Epithelial cell of prostate (primary cell): ENCODE data around the gene TMEM117.
"Not testable (repeated sequence)": the region's sequence is repeated elsewhere in the genome, so short reads cannot be mapped to it uniquely, and the experiment has no call there.

Experiments
- DNase-seq: peaks from one replicate; pipeline ENCODE4 v3.0.0-alpha.2; 2011; ENCODE audit warnings: low read depth, low spot score
- H3K27ac ChIP-seq: fragments of 450-650 bp; 2 replicates; pipeline ENCODE4 v1.5.1; 2017; ENCODE audit warnings: mild to moderate bottlenecking

The TMEM117 gene

DNA sequence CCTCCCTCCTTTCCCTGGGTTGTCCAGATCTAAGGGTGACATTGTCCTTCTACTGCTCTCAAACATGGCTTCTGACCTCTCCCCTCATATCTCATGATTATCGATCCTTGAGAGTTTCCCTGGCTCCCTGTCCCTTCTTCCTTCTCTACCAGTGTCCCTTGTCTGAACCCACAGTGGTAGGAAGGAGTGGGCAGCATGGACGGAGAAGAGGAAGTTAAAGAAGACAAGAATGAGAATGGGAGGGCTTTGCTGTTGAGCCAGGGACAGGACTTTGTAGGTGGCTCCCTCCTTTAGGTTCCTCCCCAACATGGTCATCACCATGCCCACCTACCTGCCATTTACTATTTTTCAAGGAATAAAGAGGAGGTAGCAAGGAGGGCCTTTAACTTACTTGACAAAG is 166.7 kb downstream of the TMEM117 start:
- no peak overlapping the region for H3K27ac ChIP-seq
- no peak for DNase-seq

DNA sequence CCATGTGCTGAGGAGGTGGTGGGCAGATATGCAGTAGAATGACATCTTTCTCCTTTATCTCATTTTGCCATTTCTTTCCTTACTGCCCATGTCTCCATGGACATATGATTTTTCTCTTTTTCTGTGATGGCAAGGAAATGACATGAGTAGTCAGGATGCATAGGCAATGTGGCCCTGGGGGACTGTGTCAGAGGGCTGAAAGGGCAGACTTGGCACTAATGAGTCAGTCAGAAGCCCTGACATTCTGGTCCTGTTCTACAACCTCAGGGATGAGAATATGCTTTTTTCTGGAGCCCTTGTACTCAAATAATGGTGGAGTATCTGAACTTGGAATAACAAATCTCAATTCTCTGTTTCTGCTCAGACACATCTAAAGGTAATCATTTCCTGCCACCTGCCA is 167.8 kb downstream of the TMEM117 start:
- no peak overlapping the region for H3K27ac ChIP-seq
- DNase-seq: no peak

DNA sequence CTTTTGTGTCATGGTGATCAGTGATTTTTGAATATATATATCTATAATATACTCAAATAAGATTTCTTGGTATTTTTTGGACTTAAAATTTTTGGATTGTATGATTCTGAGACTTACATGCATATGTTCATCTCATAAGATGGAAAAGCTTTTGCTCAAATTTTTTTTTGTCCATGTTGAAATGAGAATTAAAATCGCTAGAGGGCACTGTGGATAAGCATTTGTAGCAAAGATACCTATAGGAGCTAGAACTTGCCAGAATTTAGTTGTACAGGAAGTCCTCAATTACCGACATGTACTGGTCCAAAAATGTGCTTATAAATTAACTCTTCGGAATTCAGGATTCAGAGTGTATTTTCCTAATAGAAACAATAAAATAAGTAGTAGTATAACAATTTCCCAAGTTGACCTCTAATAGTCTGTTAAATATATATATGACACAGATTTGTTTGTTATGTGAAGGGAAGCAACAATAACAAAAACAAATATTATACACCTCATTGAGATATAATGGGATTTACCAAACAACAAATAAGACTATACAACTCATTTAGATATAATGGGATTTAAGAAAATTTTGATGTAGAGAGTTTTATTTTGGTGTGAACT is 179.6 kb downstream of the TMEM117 start:
- DNase-seq: no peak
- no peak overlapping the region for H3K27ac ChIP-seq

DNA sequence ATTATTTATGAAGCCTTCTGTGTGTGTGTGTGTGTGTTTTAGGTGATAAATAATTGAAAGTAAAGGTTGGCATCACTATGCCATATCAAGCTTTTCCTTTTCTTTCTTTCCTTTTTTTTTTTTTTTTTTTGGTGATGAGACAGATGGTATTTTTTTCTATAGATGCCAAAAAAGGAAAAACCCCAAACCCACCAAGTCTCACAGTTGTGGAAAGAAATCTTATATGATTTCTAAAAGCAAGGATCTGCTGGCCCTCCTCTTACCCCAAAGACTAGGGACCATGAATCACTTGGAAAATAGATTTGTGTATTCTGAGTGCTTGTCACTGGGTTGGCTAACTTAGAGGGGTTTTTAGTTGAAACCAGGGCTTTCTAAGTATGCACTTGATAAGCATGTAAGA is 181.3 kb downstream of the TMEM117 start:
- H3K27ac ChIP-seq: no peak overlapping the region
- DNase-seq: no peak

DNA sequence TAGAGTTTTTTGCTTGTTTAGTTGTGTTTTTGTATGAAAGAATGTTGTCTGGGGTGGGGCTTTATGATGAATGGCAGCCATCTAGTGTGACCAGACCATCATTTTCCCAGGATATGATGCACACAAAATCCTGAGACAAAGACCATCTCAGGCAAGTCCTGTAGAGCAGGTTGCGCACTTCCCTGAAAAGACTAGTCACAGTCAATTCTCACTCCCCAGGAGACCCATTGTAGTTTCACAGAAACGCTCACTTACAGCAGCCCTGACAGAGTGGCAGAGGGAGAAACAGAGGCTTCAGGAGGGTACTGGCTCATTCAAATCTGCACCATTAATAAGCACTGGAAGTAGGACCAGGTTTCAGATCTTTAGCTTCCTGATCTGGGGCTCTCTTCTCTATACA is 183.2 kb downstream of the TMEM117 start:
- H3K27ac ChIP-seq: no peak overlapping the region
- no peak for DNase-seq

DNA sequence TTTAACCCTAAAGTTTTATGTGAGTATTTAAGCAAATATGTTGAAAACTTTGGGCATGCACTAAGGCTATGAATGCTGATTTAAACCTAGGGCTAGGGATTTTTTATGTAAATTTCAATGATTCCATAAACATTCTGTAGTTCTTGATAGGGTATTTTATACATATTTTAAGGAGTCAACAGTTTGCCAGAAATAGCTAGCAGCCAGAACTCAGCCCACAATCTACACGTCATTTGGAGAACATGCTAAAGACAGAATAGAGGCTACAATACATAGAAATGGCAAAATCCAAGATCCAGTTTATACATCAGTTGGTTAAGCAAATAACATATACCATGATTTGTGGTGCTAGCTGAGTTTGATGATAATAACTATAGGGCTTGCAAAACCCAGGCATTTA is 184.7 kb downstream of the TMEM117 start:
- no peak for DNase-seq

DNA sequence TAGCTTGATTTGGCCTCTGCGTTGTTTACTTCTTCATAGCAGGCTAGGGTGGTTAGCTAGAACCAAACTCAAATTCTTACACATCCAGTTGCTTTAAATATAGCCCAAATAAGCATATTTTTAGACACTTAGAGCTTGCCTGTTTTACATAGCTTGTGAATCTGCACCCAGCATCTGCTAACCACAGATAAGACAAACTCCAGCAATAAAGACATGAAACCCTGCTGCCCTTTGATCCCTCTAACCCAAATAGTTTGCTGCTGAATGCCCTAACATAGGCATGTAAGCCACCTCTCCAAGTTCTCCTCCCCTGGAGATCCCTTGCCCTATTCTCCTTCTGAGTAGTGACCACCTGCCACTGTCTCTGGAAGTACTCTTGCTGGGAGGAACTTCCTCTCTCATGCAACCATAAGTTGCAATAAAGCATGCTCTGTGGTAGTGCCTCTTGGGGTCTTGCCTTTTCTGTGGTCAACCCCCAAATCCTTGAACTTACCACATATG is 185.6 kb downstream of the TMEM117 start:
- DNase-seq: no peak
- H3K27ac ChIP-seq: no peak overlapping the region

More for the DNA sequence above, 184.7 kb downstream of the TMEM117 start:
- no peak overlapping the region for H3K27ac ChIP-seq

DNA sequence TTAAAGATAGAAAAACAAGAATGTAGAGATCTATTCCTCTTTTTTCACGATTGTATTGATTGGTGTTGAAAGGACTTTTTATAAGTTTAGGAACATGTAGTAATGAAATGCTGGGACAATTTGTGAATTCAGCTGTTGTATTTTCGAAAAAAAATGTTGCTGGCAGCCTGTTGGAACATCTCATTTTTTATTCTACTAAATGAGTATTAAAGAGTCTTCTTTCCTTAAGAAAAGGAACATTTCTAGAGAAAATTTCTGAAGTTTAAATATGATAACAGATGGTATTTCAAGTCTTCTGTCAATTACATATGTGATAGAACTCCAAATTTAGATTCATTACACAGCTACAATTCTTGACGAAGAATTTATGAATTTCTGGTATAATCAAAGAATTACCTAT is 189.6 kb downstream of the TMEM117 start:
- H3K27ac ChIP-seq: no peak overlapping the region
- DNase-seq: no peak

DNA sequence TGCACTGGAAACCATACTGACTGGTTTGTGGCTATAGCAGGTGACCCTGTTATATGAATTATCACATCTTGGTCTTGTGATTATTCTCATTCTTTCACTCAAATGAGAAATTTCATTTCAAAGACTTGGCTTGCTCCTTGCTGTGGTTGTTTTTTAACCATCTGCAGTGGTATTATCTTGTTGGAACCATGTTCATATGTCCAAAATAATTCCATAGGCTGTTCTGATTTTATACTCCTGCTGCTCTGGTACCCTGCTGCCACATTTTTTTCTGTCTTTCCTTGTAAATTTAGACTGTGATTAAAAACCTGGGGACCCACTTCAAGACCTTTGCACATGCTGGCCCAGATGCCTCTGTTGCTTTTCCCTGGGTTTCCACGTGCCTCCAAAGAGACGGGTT is 190.2 kb downstream of the TMEM117 start:
- no peak for DNase-seq
- H3K27ac ChIP-seq: no peak overlapping the region

DNA sequence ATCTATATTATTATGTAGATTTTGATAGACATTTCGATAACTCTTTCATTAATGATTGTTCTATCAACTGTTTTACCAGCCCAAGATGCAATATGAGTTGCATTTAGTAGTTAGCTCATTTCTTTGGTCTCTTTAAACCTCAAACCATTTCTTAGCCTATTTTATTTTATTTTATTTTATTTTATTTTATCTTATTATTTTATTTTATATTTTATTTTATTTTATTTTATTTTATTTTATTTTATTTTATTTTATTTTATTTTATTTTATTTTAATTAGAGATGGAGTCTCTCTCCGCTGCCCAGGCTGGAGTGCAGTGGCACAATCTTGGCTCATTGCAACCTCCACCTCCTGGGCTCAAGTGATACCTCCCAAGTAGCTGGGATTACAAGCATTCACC is 191.0 kb downstream of the TMEM117 start:
- H3K27ac ChIP-seq, DNase-seq: not testable (repeated sequence)

DNA sequence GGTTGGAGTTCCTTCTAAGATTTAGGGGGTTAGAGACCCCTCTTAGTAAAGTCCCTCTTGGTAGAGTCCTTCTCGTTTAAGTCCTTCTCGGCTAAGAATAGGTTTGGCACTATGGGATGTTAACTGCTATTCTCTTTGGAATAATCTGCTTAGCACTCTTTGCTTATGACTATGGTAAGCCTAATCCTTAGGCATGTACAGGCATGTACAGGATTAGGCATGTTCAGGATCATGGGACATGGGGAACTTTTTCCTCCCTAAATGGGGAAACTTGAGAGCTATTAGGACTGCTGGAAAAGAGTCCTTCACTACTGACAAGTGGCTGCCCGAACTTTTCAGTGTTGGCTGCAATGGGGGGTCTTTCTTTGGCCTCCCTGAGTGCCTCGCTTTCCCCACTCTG is 193.3 kb downstream of the TMEM117 start:
- no peak for DNase-seq

DNA sequence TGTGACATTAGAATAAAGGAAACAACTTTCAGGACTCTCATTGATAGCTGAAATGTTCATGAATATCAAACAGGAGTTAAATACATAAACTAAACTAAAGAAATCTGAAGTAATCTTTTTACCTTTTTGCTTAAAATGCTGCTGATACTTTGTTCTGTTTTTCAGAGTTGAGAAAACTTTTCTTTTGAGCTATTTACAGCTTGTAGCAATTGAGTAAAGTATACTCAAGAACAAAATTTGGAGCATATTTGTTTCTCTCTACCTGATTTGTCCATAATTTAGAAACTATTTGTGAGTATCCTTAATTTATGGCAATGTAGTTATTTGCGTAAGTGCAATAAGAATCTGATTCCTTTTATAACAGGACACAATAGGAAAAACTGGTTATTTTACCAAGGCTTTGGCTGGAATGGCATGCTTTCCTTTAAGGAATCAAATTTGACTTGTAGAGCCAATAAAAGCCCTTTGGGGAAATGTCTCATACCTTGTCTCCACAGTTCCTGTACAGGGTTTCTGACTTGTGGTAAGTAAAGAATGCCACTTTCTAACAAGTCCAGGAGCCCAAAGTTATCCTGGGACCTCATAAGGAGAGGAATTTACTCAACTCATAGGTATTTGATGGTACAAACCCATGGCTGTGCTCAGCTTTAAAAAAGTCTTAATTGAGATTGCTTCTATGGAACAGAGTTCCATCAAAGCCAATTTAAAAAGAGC is 195.7 kb downstream of the TMEM117 start:
- H3K27ac ChIP-seq: no peak overlapping the region
- no peak for DNase-seq

More for the DNA sequence above, 193.3 kb downstream of the TMEM117 start:
- no peak overlapping the region for H3K27ac ChIP-seq

DNA sequence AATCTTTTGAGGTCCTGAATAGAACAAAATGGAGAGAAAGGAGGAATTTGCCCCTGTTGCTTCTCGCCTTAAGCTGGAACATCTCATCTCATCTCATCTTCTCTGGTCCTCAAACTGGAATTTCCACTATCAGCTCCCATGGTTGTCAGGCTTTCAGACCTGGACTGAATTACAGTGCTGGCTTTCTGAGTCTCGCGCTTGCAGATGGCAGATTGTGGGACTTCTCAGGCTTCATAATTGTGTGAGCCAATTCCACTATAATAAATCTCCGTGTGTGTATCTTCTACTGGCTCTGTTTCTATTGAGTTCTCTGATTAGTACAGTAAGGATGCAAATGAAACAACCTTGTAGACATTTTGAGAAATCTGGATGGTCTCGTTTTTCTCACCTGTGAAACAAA is 199.0 kb downstream of the TMEM117 start:
- DNase-seq: no peak
- H3K27ac ChIP-seq: no peak overlapping the region

DNA sequence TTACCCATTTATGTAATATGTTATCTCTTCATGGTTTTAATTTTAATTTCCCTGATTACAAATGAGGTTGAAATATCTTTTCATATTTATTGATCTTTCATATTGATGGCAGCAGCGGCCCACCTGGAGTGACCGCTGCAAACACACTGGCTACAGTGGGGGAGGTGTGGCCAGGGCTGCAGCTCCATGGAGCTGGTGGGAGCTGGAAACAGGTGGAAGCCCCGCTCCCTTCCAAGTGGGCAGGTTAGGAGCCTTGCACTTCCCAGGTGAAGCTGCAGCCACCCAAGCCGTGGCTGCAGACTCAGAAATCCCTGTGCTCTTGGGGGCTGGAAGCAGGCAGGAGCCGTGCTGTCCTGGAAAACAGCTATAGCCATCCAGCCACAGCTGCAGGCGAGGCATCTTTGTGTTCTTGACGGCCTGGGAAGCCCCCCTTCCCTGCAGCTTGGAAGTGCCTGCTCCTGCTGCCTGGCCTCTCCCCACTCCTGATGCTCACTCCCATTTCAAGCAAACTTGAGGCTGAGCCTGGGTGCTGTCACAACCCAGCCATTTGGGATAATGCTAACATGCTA is 201.1 kb downstream of the TMEM117 start:
- no peak overlapping the region for H3K27ac ChIP-seq
- no peak for DNase-seq

DNA sequence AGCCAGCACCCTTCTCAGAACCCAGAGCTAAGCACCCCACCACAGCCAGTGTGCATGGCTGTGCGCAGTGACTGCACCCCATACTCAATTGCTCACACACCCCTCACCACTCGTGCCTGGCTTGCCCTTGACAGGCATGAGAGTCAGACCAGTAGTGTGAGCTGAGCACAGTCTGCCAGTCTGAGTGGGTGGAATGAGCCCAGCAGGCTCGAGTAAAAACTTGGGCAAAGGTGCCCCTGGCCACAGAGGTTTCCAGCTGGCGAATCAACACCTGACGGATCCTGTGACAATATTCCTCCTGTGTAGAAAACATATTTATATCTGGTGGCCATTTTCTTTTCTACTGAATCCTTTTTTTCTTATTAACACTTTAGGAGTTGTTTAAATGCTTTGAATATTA is 202.5 kb downstream of the TMEM117 start:
- DNase-seq: no peak
- H3K27ac ChIP-seq: no peak overlapping the region

DNA sequence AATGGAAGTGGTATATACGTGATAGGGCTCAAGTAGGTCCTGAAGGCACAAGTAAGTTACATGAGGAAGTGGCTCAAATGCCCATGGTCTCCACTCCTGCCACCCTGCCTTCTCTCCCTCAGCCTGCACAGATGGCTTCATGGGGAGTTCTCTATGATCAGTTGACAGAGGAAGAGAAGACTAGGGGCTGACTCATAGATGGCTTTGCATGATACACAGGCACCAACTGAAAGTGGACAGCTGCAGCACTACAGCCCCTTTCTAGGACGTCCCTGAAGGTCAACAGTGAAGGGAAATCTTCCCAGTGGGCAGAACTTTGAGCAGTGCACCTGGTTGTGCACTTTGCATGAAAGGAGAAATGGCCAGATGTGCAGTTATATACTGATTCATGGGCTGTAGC is 208.6 kb downstream of the TMEM117 start:
- not testable (repeated sequence) for DNase-seq, H3K27ac ChIP-seq

DNA sequence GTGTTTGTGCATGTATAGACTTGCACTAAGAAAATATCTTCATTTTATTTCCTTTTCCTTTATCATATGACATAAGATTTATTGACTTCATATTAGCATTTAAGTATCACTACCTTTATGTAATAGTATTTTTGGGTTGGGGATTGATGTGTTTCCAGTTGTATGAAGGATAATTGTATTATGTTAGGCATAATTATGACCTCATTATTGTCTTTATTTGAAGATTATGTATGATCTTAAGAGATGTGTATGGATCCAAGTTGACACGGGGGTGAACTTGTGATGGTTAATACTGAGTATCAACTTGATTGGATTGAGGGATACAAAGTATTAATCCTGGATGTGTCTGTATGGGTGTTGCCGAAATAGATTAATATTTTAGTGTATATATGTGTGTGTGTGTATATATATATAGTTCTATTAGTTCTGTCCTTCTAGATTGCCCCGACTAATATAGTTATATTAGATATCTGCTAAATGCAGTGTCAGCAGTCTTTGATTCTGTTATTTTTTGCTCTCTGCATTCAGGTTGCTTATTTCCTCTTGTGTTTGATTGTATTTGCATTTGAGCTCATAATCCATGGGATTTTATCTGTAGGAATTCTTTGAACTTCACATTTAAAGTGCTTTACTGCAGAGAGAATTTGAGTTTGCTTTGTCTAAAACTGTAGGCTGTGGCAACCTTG is 211.0 kb downstream of the TMEM117 start:
- no peak overlapping the region for H3K27ac ChIP-seq
- DNase-seq: no peak

DNA sequence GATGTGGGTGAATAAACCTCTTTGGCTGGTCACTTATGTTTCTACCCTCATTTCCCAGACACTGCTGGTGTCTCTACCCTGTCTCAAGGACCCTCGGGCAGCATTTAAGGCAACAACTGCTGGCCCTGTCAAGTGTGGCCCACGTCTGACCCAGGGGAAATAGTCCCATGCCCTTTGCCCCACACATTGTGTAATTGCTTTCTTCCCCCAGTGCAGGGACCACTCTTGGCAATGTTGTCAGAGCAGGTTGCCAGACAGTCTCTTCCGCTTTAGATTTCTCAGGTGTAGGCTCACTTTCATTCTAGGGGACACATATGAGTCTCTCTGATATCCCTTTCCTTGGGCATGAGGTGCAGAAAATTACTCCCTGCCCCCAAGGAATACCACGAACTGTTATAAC is 216.7 kb downstream of the TMEM117 start:
- DNase-seq: no peak
- no peak overlapping the region for H3K27ac ChIP-seq

DNA sequence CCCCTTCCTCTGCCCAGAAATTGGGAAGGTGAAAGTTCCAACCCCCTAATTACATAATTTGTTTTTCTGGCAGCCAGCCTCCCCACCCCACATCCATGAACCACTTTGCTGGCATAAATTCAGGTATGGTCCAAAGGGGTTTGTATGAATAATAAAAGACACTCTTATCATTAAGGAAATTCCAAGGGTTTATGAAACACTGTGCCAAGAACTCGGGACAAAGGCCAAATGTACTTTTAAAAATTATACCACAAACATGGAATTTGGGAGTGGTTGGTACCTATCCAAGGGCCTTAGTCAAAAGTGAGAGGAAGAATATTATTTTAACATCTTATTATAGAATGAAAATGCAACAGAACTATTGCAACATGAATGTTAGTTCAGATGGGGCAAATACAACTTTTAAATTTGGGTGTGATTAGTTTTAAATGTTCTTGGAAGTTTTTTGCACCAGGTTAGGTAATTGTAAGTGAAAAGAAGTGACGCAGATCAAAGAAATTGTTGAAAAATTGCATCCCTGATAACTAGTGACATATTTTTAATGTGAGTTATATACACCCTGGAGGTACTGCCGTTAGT is 217.8 kb downstream of the TMEM117 start:
- no peak for DNase-seq
- no peak overlapping the region for H3K27ac ChIP-seq

DNA sequence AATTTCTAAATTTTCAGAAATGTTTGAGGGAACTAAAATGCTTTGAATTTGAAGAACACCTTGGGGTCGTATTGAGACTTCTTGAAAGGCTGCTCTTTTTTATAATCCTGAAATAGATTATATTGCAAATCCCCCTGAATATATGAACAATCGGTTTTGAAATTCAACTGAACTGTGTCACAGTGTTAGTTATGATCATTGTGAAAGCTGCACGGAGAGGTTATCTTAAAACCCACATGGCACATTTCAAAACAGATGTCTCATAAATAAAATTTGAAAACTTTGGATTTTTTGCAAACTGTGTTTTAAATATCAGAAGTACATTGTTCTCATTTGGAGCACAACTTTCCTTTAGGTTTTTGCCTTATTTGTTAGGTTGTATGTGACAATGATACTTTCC is 218.4 kb downstream of the TMEM117 start:
- no peak overlapping the region for H3K27ac ChIP-seq
- no peak for DNase-seq

DNA sequence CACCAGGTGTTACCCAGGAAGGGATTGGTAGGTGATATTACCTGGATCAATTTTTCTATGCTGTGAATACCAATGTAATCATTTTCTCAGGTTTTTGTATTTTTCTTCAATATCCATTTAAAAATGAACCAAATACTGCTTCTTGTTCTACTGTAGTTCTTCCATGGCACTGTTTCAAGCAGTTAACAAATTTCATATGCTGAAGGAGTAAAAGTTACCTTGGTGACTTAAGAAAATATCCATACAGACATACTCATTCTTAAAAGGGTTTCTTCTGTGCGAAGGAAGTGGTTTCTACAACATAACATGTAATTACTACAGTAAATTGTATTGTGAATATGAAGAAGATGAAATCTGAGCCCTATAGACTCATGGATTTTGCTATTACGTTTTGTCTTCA is 222.5 kb downstream of the TMEM117 start:
- no peak overlapping the region for H3K27ac ChIP-seq
- DNase-seq: no peak
